ENCODE measurements around the gene ALLC. TPM values are rescaled to one million over a fixed set of nuclear protein-coding genes. Genes with fewer than 3 reads are reported as not detected.
A peak's percentile ranks its signal among the peaks of the same experiment; 100 is the strongest.

Gene ALLC
- total RNA-seq, 1 donor from 2014 or later: not detected

GRCh38 chr2:3712831-3713503, 55.0 kb downstream of the ALLC start:
- H3K9me3 Mint-ChIP-seq (ENCODE audit: unreplicated experiment): no peaks in the 10 kb centered on the region
- peaks cover 2% of the 10 kb centered on the region for H3K27me3 Mint-ChIP-seq (ENCODE audit: unreplicated experiment)
- TF ChIP-seq, protein P1, sequence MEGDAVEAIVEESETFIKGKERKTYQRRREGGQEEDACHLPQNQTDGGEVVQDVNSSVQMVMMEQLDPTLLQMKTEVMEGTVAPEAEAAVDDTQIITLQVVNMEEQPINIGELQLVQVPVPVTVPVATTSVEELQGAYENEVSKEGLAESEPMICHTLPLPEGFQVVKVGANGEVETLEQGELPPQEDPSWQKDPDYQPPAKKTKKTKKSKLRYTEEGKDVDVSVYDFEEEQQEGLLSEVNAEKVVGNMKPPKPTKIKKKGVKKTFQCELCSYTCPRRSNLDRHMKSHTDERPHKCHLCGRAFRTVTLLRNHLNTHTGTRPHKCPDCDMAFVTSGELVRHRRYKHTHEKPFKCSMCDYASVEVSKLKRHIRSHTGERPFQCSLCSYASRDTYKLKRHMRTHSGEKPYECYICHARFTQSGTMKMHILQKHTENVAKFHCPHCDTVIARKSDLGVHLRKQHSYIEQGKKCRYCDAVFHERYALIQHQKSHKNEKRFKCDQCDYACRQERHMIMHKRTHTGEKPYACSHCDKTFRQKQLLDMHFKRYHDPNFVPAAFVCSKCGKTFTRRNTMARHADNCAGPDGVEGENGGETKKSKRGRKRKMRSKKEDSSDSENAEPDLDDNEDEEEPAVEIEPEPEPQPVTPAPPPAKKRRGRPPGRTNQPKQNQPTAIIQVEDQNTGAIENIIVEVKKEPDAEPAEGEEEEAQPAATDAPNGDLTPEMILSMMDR (IDR thresholded peaks at IDR 0.05): no peak
- DNase-seq (ENCODE audit: extremely low spot score, unreplicated experiment): no peak
- H3K4me1 Mint-ChIP-seq (ENCODE audit: unreplicated experiment): no peaks in the 10 kb centered on the region
- no peaks in the 10 kb centered on the region for H3K36me3 Mint-ChIP-seq (ENCODE audit: unreplicated experiment)
- H3K4me3 Mint-ChIP-seq (ENCODE audit: unreplicated experiment): no peak overlapping the region
- H3K27ac Mint-ChIP-seq (ENCODE audit: unreplicated experiment): no peak overlapping the region

GRCh38 chr2:3718679-3719078, 60.7 kb downstream of the ALLC start:
- Mint-ChIP-seq H3K36me3 (ENCODE audit: unreplicated experiment) (no peaks in the 10 kb centered on the region), H3K27me3 (ENCODE audit: unreplicated experiment) (peaks cover 4% of the 10 kb centered on the region), H3K9me3 (ENCODE audit: unreplicated experiment) (peaks cover 8% of the 10 kb centered on the region), H3K4me3 (ENCODE audit: unreplicated experiment) (no peak overlapping the region), H3K27ac (ENCODE audit: unreplicated experiment) (no peak overlapping the region), H3K4me1 (ENCODE audit: unreplicated experiment) (no peaks in the 10 kb centered on the region)
- no peak for DNase-seq (ENCODE audit: extremely low spot score, unreplicated experiment)
- TF ChIP-seq, protein P1 (IDR thresholded peaks at IDR 0.05): no peak

GRCh38 chr2:3725002-3725401, 67.0 kb downstream of the ALLC start:
- Mint-ChIP-seq H3K36me3 (ENCODE audit: unreplicated experiment) (no peaks in the 10 kb centered on the region), H3K4me3 (ENCODE audit: unreplicated experiment) (no peak overlapping the region), H3K27ac (ENCODE audit: unreplicated experiment) (no peak overlapping the region), H3K27me3 (ENCODE audit: unreplicated experiment) (peaks cover 4% of the 10 kb centered on the region), H3K9me3 (ENCODE audit: unreplicated experiment) (peaks cover 8% of the 10 kb centered on the region), H3K4me1 (ENCODE audit: unreplicated experiment) (peaks cover 8% of the 10 kb centered on the region)
- TF ChIP-seq, protein P1 (IDR thresholded peaks at IDR 0.05): no peak
- DNase-seq (ENCODE audit: extremely low spot score, unreplicated experiment): no peak

DNA sequence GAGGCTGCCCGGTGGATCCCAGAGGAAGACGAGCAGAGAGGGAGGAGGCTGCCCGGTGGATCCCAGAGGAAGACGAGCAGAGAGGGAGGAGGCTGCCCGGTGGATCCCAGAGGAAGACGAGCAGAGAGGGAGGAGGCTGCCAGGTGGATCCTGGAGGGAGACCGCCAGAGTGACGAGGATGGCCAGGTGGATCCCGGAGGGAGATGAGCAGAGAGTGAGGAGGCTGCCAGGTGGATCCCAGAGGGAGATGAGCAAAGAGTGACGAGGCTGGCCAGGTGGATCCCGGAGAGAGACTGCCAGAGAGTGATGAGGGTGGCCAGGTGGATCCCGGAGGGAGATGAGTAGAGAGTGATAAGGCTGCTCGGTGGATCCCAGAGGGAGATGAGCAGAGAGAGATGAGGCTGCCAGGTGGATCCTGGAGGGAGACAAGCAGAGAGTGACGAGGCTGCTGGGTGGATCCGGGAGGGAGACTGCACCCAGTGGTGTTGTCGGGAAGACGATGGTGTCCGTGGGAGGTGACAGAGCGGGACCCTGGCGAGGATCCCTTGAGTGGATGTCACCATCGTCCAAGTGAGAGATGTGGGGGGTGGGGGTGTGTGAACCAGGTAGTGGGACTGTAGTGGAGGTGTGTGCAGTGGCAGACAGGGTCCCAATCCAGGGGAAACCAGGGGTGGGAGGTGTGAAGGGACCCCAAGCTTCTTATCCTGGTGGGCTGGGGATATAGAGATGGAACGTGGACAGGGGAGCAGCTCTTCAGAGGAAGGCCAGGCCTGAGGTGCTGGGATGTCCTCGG, 67.7 kb downstream of the ALLC start:
- peaks cover 8% of the 10 kb centered on the region for H3K4me1 Mint-ChIP-seq (ENCODE audit: unreplicated experiment)
- H3K27ac Mint-ChIP-seq (ENCODE audit: unreplicated experiment): no peak overlapping the region
- no peak overlapping the region for H3K4me3 Mint-ChIP-seq (ENCODE audit: unreplicated experiment)
- peaks cover 6% of the 10 kb centered on the region for H3K9me3 Mint-ChIP-seq (ENCODE audit: unreplicated experiment)
- peaks cover 4% of the 10 kb centered on the region for H3K27me3 Mint-ChIP-seq (ENCODE audit: unreplicated experiment)
- TF ChIP-seq, protein P1 (IDR thresholded peaks at IDR 0.05): no peak
- DNase-seq (ENCODE audit: extremely low spot score, unreplicated experiment): peak; percentile 84
- no peaks in the 10 kb centered on the region for H3K36me3 Mint-ChIP-seq (ENCODE audit: unreplicated experiment)

DNA sequence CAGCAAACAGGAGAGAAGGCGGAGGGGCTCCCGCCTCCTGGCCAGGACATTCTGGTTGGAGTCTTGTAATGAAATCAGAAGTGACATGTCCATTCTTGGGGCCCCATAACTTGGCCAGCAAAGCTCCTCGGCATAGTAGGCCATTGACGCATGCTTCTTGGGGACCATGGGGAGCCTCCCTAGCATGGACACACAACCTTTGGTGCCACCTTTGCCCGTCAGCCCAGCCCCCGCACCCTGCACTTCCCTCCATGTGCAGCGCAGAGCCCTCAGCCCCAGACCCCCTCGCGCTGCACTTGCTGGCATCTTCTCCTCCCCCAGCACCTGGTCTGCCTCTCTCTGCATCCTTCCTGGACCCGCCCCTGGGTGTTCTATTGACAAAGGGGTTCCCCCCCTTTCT, 68.5 kb downstream of the ALLC start:
- Mint-ChIP-seq H3K4me1 (ENCODE audit: unreplicated experiment) (peaks cover 11% of the 10 kb centered on the region), H3K27me3 (ENCODE audit: unreplicated experiment) (peaks cover 4% of the 10 kb centered on the region), H3K27ac (ENCODE audit: unreplicated experiment) (no peak overlapping the region), H3K36me3 (ENCODE audit: unreplicated experiment) (no peaks in the 10 kb centered on the region), H3K9me3 (ENCODE audit: unreplicated experiment) (no peaks in the 10 kb centered on the region), H3K4me3 (ENCODE audit: unreplicated experiment) (no peak overlapping the region)
- TF ChIP-seq, protein P1 (IDR thresholded peaks at IDR 0.05): no peak
- DNase-seq (ENCODE audit: extremely low spot score, unreplicated experiment): no peak
